Parathyroid adenoma (tissue), 2 donors: ENCODE results near the gene EHBP1L1.

Experiments
- H2AFZ ChIP-seq: fragments of 300-600 bp; sonication (generic); one replicate; pipeline ENCODE4 v1.7.0; 2017; ENCODE audit warnings: antibody characterized with exemption, mild to moderate bottlenecking
- H3K27ac ChIP-seq: fragments of 300-600 bp; sonication (generic); one replicate; pipeline ENCODE4 v1.7.0; 2017
- H3K27me3 ChIP-seq: fragments of 300-600 bp; sonication (generic); one replicate; pipeline ENCODE4 v1.7.0; 2017; ENCODE audit warnings: low read length; ENCODE audit not compliant: control insufficient read depth, insufficient read depth
- H3K36me3 ChIP-seq: fragments of 300-600 bp; sonication (generic); one replicate; pipeline ENCODE4 v1.7.0; 2017; ENCODE audit warnings: low read length; ENCODE audit not compliant: control insufficient read depth, insufficient read depth
- H3K4me1 ChIP-seq: fragments of 300-600 bp; sonication (generic); one replicate; pipeline ENCODE4 v1.7.0; 2017; ENCODE audit warnings: control low read depth
- H3K4me2 ChIP-seq: fragments of 300-600 bp; sonication (generic); one replicate; pipeline ENCODE4 v1.7.0; 2017; ENCODE audit warnings: low read length
- H3K4me3 ChIP-seq: fragments of 300-600 bp; sonication (generic); one replicate; pipeline ENCODE4 v1.7.0; 2017; ENCODE audit warnings: low read depth, low read length
- H3K79me2 ChIP-seq: fragments of 300-600 bp; sonication (generic); one replicate; pipeline ENCODE4 v1.7.0; 2017; ENCODE audit warnings: control low read depth
- H3K9ac ChIP-seq: fragments of 300-600 bp; sonication (generic); one replicate; pipeline ENCODE4 v1.7.0; 2017; ENCODE audit warnings: mild to moderate bottlenecking
- H3K9me3 ChIP-seq: fragments of 300-600 bp; sonication (generic); one replicate; pipeline ENCODE4 v1.7.0; 2017; ENCODE audit warnings: low read length; ENCODE audit not compliant: control insufficient read depth
- CTCF ChIP-seq: fragments of 300-600 bp; sonication (generic); IDR thresholded peaks from one replicate; pipeline ENCODE4 v1.7.0; 2017; ENCODE audit warnings: antibody characterized with exemption, mild to moderate bottlenecking
- donor health status: primary hyperparathyroidism.

EHBP1L1 gene

DNA sequence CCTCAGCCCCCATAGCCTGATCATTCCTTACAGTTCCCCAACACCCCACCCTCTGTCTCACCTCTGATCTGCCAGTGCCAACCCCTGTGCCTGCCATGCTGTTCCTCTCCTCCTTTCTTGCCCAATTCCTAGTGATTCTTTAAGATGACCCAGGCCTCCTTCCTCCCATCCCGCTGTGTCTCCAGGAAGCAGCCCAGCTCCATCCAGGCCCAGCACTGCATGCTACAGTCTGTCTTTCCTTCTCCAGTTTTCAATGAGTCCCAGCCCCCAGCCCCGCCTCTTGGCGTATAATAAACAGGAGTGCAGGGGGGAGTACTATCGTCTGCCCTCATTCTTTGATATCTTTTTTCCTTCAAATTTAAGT, 30.0 kb upstream of the EHBP1L1 start:
- Histone ChIP-seq H2AFZ (no peak overlapping the region), H3K36me3 (no peaks in the 10 kb centered on the region), H3K79me2 (no peaks in the 10 kb centered on the region), H3K27ac (no peak overlapping the region), H3K4me2 (no peak overlapping the region), H3K4me3 (no peak overlapping the region), H3K4me1 (no peaks in the 10 kb centered on the region), H3K9me3 (no peaks in the 10 kb centered on the region), H3K9ac (no peak overlapping the region), H3K27me3 (no peaks in the 10 kb centered on the region)
- TF ChIP-seq CTCF, result no peak

DNA sequence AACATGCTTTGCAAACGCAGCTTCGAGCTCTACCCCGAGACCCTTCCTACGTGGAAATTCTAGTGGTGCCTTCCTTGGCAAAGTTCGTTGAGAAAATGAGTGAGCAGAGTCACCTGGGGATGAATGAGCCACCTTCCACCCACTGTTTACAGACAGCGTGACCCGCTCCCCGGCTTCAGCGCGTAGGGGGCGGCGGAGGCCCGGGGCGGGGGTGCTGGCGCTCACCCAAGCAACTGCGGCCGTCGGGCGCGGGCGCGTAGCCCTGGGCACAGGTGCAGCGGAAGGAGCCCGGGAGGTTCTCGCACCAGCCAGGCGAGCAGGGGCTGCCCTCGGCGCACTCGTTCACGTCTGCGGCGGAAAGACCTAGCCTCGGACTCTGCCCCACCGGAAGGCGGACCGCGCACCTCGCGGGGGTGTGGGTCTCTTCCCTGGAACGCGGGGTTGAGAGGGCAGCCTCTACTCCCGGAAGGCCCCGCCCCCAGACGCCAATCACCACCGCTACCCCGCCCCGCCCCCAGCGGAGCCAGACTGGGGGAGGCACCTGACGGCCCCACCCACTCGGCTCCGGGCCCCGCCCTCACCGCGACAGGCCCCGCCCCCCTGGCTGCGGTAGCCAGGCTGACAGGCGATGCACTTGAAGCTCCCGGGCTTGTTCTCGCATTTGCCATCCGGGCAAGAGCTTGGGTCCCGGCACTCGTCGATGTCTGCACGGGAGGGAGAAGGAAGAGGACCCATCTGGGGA, 29.5 kb upstream of the EHBP1L1 start:
- Histone ChIP-seq H3K4me1 (no peaks in the 10 kb centered on the region), H2AFZ (no peak overlapping the region), H3K9ac (no peak overlapping the region), H3K27ac (no peak overlapping the region), H3K79me2 (peaks cover 1% of the 10 kb centered on the region), H3K9me3 (no peaks in the 10 kb centered on the region), H3K27me3 (no peaks in the 10 kb centered on the region), H3K4me2 (no peak overlapping the region), H3K36me3 (no peaks in the 10 kb centered on the region), H3K4me3 (no peak overlapping the region)
- no peak for TF ChIP-seq CTCF

DNA sequence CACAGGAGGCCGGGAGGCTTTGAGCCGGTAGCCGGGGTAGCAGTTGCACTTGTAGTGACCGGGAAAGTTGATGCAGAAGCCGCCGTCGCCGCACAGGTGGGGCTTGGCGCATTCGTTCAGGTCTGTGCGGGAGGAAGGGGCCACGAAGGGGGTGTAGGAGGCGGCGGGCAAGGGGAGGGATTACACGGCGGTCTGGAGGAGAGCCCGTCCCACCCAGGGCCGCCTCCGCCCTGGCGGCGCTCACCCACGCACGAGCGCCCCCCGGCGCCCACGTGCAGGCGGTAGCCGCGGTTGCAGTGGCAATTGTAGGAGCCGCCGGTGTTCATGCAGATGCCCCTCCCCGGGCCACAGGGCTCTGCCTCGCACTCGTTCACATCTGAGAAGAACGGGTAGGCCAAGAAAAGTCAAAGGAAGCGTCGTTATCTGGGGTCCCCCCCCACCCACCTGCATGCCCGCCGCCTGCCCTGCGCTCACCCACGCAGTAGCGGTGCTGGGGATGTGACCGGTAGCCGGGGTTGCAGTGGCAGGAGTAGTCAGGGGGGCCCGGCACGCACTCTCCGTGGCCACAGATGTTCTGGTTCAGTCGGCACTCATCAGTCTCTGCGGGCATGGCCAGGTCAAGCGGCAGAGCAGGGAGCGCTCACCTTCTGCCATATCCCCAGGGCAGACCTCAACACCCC, 28.3 kb upstream of the EHBP1L1 start:
- Histone ChIP-seq H3K27ac (no peak overlapping the region), H3K27me3 (no peaks in the 10 kb centered on the region), H3K36me3 (no peaks in the 10 kb centered on the region), H3K9me3 (no peaks in the 10 kb centered on the region), H3K4me1 (no peaks in the 10 kb centered on the region), H3K4me2 (no peak overlapping the region), H3K9ac (no peak overlapping the region), H3K79me2 (peaks cover 3% of the 10 kb centered on the region), H3K4me3 (no peak overlapping the region), H2AFZ (no peak overlapping the region)
- TF ChIP-seq CTCF, result no peak

GRCh38 chr11:65548395-65548794, 27.5 kb upstream of the EHBP1L1 start:
- Histone ChIP-seq H3K4me1 (no peaks in the 10 kb centered on the region), H3K27ac (no peak overlapping the region), H3K9ac (no peak overlapping the region), H3K36me3 (no peaks in the 10 kb centered on the region), H3K79me2 (peaks cover 3% of the 10 kb centered on the region), H3K4me2 (no peak overlapping the region), H3K9me3 (no peaks in the 10 kb centered on the region), H2AFZ (no peak overlapping the region), H3K4me3 (no peak overlapping the region), H3K27me3 (no peaks in the 10 kb centered on the region)
- no peak for TF ChIP-seq CTCF

- Histone ChIP-seq H3K9ac (no peak overlapping the region), H3K4me2 (no peak overlapping the region), H3K79me2 (peaks cover 3% of the 10 kb centered on the region), H3K4me1 (no peaks in the 10 kb centered on the region), H3K36me3 (no peaks in the 10 kb centered on the region), H3K27me3 (no peaks in the 10 kb centered on the region), H3K4me3 (no peak overlapping the region), H2AFZ (no peak overlapping the region), H3K9me3 (no peaks in the 10 kb centered on the region), H3K27ac (no peak overlapping the region)
- TF ChIP-seq CTCF, result no peak
Observed at GRCh38 chr11:65549096-65549495, 26.8 kb upstream of the EHBP1L1 start.
